Pancreas (tissue), 10 donors: Measurements from ENCODE around the gene BCAS3. TPM values are rescaled to one million over a fixed set of nuclear protein-coding genes. Genes with fewer than 3 reads are reported as not detected.

Experiments used
- ATAC-seq, 4 donors: fragments of 200-7000 bp; cut with Tn5 transposase; one replicate each; pipeline versions ENCODE4 v1.8.0 to v1.9.1; 2020; ENCODE audit warnings: mild to moderate bottlenecking in 4 of 4, moderate library complexity in 4 of 4
- DNase-seq, 6 donors: peaks; one replicate each; pipeline ENCODE4 v3.0.0-alpha.2; 2020
- FAIRE-seq: peaks from 2 replicates; lab custom pipeline; 2012; peaks lifted over from hg19 to GRCh38; lab: Jason Lieb, UNC
- H3K27ac ChIP-seq, 4 donors: fragments of 200-600 bp; sonication (generic); 1 replicate in 3 of 4; 2 replicates in 1 of 4; pipeline versions ENCODE4 v1.5.0 to v1.8.0; 2020
- H3K27me3 ChIP-seq, 4 donors: fragments of 200-600 bp; one replicate each; pipeline ENCODE4 v1.8.0; 2021
- H3K36me3 ChIP-seq, 3 donors: fragments of 200-600 bp; sonication (generic) in 1 of 3; one replicate each; pipeline versions ENCODE4 v1.5.0 to v1.8.0; 2020 to 2021
- H3K4me1 ChIP-seq, 3 donors: fragments of 200-600 bp; one replicate each; pipeline ENCODE4 v1.8.0; 2021
- H3K4me3 ChIP-seq, 4 donors: fragments of 200-600 bp; sonication (generic) in 2 of 4; one replicate each; pipeline versions ENCODE4 v1.5.0 to v1.8.0; 2020 to 2021
- H3K9me3 ChIP-seq, 4 donors: fragments of 200-600 bp; one replicate each; pipeline ENCODE4 v1.8.0; 2021
- CTCF ChIP-seq, 4 donors: fragments of 200-600 bp; sonication (generic) in 3 of 4; IDR thresholded peaks; one replicate each; pipeline versions ENCODE4 v1.5.0 to v1.8.0; 2021; ENCODE audit warnings: antibody characterized with exemption in 4 of 4
- WGBS, 2 donors: extraction: QIAGEN DNeasy Blood & Tissue Kit; methylation state at CpG; one replicate each; pipeline ENCODE4 v1.1.7; 2013; 5-methylcytosine and 5-hydroxymethylcytosine counted together
- intact Hi-C, 3 donors: fragments of 100-400 bp; cut with DNase I; formaldehyde crosslinking; loops; one replicate each; pipeline versions ENCODE4 v1.11.1 to v1.14.2; 2022
- polyA plus RNA-seq, 2 donors: library from polyadenylated mRNA; stranded (reverse); fragments of 200-250 nt; gene quantifications; one replicate each; pipeline ENCODE4 v1.2.3, GENCODE V29; 2013
- total RNA-seq, 6 donors: library from RNA; stranded (reverse); fragmentation: NEBNext Ultra II Directional in 4 of 6; extraction: Animal tissue kit (Norgen Biotek cat#: 25700) in 4 of 6; gene quantifications; one replicate each; pipeline versions ENCODE4 v1.2.1 to v1.2.4, GENCODE V29; 2021 to 2023
- donor health status: healthy with polysubstance abuse.
- donor health status: DM: no; HTN: no; CAD: no; lungs with moderate emphysema.
- donor health status: DM: no; HTN: no; CAD: no.
- donor health status: control.
- donor health status: control.
- donor health status: Bipolar disorder and iron deficiency.
- donor health status: DM: yes; HTN: yes; CAD: no.
- donor health status: DM: no; HTN: no; CAD: no.
- donor health status: DM: no; HTN: no; CAD: no.
- donor health status: DM: yes; HTN: yes; CAD: no.

BCAS3 gene
- total and polyA plus RNA-seq, 8 donors, result 4.6 to 27.7 (median 13.2) TPM

DNA sequence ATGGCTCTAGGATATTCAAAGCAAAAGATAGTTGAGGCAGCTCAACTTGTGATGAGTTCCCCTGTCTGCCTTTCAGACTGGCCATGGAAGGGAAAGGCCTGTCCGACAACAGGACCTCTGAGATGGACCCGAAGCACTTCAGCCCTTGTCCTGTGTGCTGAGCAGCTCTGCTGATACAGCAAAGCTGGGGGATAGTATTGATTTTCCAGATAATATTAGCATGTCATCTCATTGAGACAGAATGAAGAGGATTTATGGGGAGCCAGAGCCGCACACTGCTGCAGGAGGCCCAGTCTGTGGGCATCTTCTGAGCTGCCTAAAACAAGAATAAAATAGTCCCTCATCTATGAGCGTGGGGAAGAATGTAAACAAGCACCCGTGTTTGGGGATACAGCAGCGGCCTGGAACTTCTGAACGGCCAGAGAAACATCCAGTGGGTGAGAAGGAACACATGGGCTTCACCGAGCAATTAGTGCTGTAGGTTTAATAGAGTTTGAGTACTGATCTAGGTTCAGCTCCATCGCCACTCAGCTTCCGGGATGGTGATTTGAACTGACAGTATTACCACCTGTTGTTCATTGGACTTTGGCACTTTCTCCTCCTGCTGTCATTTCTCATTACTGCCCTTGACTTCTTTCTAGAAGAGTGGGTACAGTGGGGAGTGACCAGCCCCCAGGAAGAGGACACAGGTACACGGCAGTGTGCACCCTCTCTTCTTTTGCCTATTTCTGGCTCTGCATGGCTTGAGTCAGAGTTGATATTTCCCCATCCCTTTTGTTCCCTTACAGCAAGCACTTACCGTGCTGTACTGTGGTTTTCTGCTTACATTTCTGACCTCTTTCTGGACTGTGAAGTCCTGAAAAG is 625.5 kb downstream of the BCAS3 start:
- Histone ChIP-seq H3K4me1 (no peaks in the 10 kb centered on the region), H3K27me3 (no peaks in the 10 kb centered on the region), H3K36me3 (no peaks in the 10 kb centered on the region), H3K27ac (no peak overlapping the region), H3K4me3 (no peak overlapping the region), H3K9me3 (no peaks in the 10 kb centered on the region)
- FAIRE-seq (no peak), DNase-seq (no peak), ATAC-seq (no peak)
- TF ChIP-seq CTCF (IDR thresholded peaks at IDR 0.05), result no peak
- WGBS, 2 donors, result 90% methylated on average over 12 of the region's 12 CpGs
- intact Hi-C loops, result no loop called here

- no peak for DNase-seq
- H3K27me3 ChIP-seq, result no peaks in the 10 kb centered on the region
- no peak overlapping the region for H3K27ac ChIP-seq
- intact Hi-C loops, result no loop called here
- no peak for FAIRE-seq
- H3K4me3 ChIP-seq, result no peak overlapping the region
- H3K36me3 ChIP-seq, result no peaks in the 10 kb centered on the region
- no peak for ATAC-seq
- H3K9me3 ChIP-seq, result no peaks in the 10 kb centered on the region
- H3K4me1 ChIP-seq, result no peaks in the 10 kb centered on the region
- no peak for TF ChIP-seq CTCF (IDR thresholded peaks at IDR 0.05)
Observed at GRCh38 chr17:61303817-61304096, 626.1 kb downstream of the BCAS3 start.

DNA sequence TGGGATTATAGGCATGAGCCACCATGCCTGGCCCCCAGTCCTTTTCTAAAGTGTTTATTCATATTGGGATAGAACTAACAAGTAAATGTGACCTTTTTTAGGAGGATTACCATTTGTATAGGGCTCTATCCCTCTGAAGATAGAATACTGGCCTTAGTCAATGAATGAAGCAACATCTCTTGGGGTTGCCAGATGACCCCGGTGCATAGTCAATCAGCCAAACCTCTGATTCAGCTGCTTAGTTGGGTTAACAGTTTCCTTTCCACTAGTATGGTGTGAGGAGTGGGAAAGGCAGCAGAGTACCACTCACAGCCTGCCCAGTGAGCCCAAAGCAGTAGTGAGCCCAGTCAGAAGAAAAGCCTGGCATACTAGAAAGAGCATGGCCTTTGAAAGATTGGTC is 627.4 kb downstream of the BCAS3 start:
- Histone ChIP-seq H3K27me3 (no peaks in the 10 kb centered on the region), H3K4me1 (no peaks in the 10 kb centered on the region), H3K9me3 (no peaks in the 10 kb centered on the region), H3K4me3 (no peak overlapping the region), H3K36me3 (no peaks in the 10 kb centered on the region), H3K27ac (no peak overlapping the region)
- 76 to 82% methylated on average over 1 of the region's 1 CpG for WGBS, 2 donors
- intact Hi-C loops, result no loop called here
- ATAC-seq (peak in 1 of 4 donors; percentile 11), FAIRE-seq (no peak), DNase-seq (no peak)
- TF ChIP-seq CTCF (IDR thresholded peaks at IDR 0.05), result no peak

GRCh38 chr17:61306003-61306402 is 628.4 kb downstream of the BCAS3 start:
- Histone ChIP-seq H3K27me3 (no peaks in the 10 kb centered on the region), H3K9me3 (no peaks in the 10 kb centered on the region), H3K4me1 (no peaks in the 10 kb centered on the region), H3K4me3 (no peak overlapping the region), H3K36me3 (no peaks in the 10 kb centered on the region), H3K27ac (no peak overlapping the region)
- 96 to 97% methylated on average over 2 of the region's 2 CpGs for WGBS, 2 donors
- ATAC-seq (no peak), DNase-seq (no peak), FAIRE-seq (no peak)
- no peak for TF ChIP-seq CTCF (IDR thresholded peaks at IDR 0.05)
- intact Hi-C loops, result no loop called here
